ENCODE data around the gene SUMF1. TPM values are rescaled to one million over a fixed set of nuclear protein-coding genes. Genes with fewer than 3 reads are reported as not detected.

The SUMF1 gene
- total RNA-seq, 1 experiment from 2014 or later: 11.8 TPM

- Mint-ChIP-seq H3K9me3 (ENCODE audit: unreplicated experiment) (no peaks in the 10 kb centered on the region), H3K36me3 (ENCODE audit: insufficient read depth, unreplicated experiment) (peaks cover 6% of the 10 kb centered on the region), H3K4me1 (ENCODE audit: insufficient read depth, unreplicated experiment) (no peaks in the 10 kb centered on the region), H3K27me3 (ENCODE audit: insufficient read depth, unreplicated experiment) (no peaks in the 10 kb centered on the region), H3K27ac (ENCODE audit: low read depth, unreplicated experiment) (no peak overlapping the region), H3K4me3 (ENCODE audit: unreplicated experiment) (no peak overlapping the region)
- no peak for TF ChIP-seq CTCF (IDR thresholded peaks at IDR 0.05; ENCODE audit: unreplicated experiment)
- ChIA-PET POLR2A (no interaction called here), CTCF (interaction anchor here (0.6 to 2.6 kb wide), 5 partner anchors 15 to 660 kb away, joined by 3 to 10 read pairs (median 4); no protein-coding TSS in a partner anchor)
- no peak for DNase-seq (ENCODE audit: unreplicated experiment)
- intact Hi-C loops (cut with micrococcal nuclease): no loop called here
- BruUV-seq (replicated peaks): no TSS peak
These were observed 108.8 kb downstream of the SUMF1 start for GRCh38 chr3:4358273-4358672.

GRCh38 chr3:4356546-4357410, 110.3 kb downstream of the SUMF1 start:
- H3K27me3 Mint-ChIP-seq (ENCODE audit: insufficient read depth, unreplicated experiment): no peaks in the 10 kb centered on the region
- no peaks in the 10 kb centered on the region for H3K4me1 Mint-ChIP-seq (ENCODE audit: insufficient read depth, unreplicated experiment)
- BruUV-seq (replicated peaks): no TSS peak
- no peak for TF ChIP-seq CTCF (IDR thresholded peaks at IDR 0.05; ENCODE audit: unreplicated experiment)
- ChIA-PET CTCF (interaction anchor here (0.6 to 20.2 kb wide), 4 partner anchors 19 to 623 kb away, joined by 3 to 288 read pairs (median 6); no protein-coding TSS in a partner anchor), POLR2A (interaction anchor here (0.7 kb wide), 1 partner anchor 193 kb away, joined by 3 read pairs; no protein-coding TSS in a partner anchor)
- intact Hi-C loops (cut with micrococcal nuclease): no loop called here
- no peaks in the 10 kb centered on the region for H3K9me3 Mint-ChIP-seq (ENCODE audit: unreplicated experiment)
- H3K36me3 Mint-ChIP-seq (ENCODE audit: insufficient read depth, unreplicated experiment): peaks cover 6% of the 10 kb centered on the region
- no peak for DNase-seq (ENCODE audit: unreplicated experiment)
- no peak overlapping the region for H3K27ac Mint-ChIP-seq (ENCODE audit: low read depth, unreplicated experiment)
- H3K4me3 Mint-ChIP-seq (ENCODE audit: unreplicated experiment): no peak overlapping the region

- Mint-ChIP-seq H3K4me1 (ENCODE audit: insufficient read depth, unreplicated experiment) (no peaks in the 10 kb centered on the region), H3K27ac (ENCODE audit: low read depth, unreplicated experiment) (no peak overlapping the region), H3K36me3 (ENCODE audit: insufficient read depth, unreplicated experiment) (peaks cover 6% of the 10 kb centered on the region), H3K4me3 (ENCODE audit: unreplicated experiment) (no peak overlapping the region), H3K27me3 (ENCODE audit: insufficient read depth, unreplicated experiment) (no peaks in the 10 kb centered on the region), H3K9me3 (ENCODE audit: unreplicated experiment) (no peaks in the 10 kb centered on the region)
- ChIA-PET CTCF (interaction anchor here (20.2 kb wide), 1 partner anchor 275 kb away, joined by 288 read pairs; no protein-coding TSS in a partner anchor), POLR2A (no interaction called here)
- no peak for TF ChIP-seq CTCF (IDR thresholded peaks at IDR 0.05; ENCODE audit: unreplicated experiment)
- no TSS peak for BruUV-seq (replicated peaks)
- DNase-seq (ENCODE audit: unreplicated experiment): no peak
- intact Hi-C loops (cut with micrococcal nuclease): no loop called here
These were observed 110.9 kb downstream of the SUMF1 start for GRCh38 chr3:4356220-4356540.

GRCh38 chr3:4355401-4356219, 111.5 kb downstream of the SUMF1 start:
- Mint-ChIP-seq H3K27me3 (ENCODE audit: insufficient read depth, unreplicated experiment) (no peaks in the 10 kb centered on the region), H3K27ac (ENCODE audit: low read depth, unreplicated experiment) (no peak overlapping the region), H3K4me1 (ENCODE audit: insufficient read depth, unreplicated experiment) (peaks cover 5% of the 10 kb centered on the region), H3K4me3 (ENCODE audit: unreplicated experiment) (no peak overlapping the region), H3K36me3 (ENCODE audit: insufficient read depth, unreplicated experiment) (peaks cover 6% of the 10 kb centered on the region), H3K9me3 (ENCODE audit: unreplicated experiment) (no peaks in the 10 kb centered on the region)
- intact Hi-C loops (cut with micrococcal nuclease): no loop called here
- DNase-seq (ENCODE audit: unreplicated experiment): no peak
- TF ChIP-seq CTCF (IDR thresholded peaks at IDR 0.05; ENCODE audit: unreplicated experiment): no peak
- POLR2A ChIA-PET: no interaction called here
- CTCF ChIA-PET: interaction anchor here (20.2 kb wide), 1 partner anchor 275 kb away, joined by 288 read pairs; no protein-coding TSS in a partner anchor
- no TSS peak for BruUV-seq (replicated peaks)

Measured in MCF 10A (cell line).